GM12878 (cell line): ENCODE measurements around the gene CIAO1. TPM values are rescaled to one million over a fixed set of nuclear protein-coding genes. Genes with fewer than 3 reads are reported as not detected.

ENCODE experiments used
- ATAC-seq: fragments of 200-7000 bp; cut with Tn5 transposase; 3 replicates; pipeline ENCODE4 v1.9.1; 2020; ENCODE audit warnings: mild to moderate bottlenecking, moderate library complexity
- BruUV-seq: library from RNA; stranded (reverse); fragments of 400-500 nt; replicated peaks from 2 replicates; lab custom pipeline; 2021; lab: Mats Ljungman, UMichigan
- CTCF ChIA-PET: fragments of 300-600 bp; sonication (Branson Sonifier 250); formaldehyde crosslinking; extraction: SDS; loops from one replicate; lab custom pipeline; 2021; ENCODE audit warnings: inconsistent platforms; lab: Yijun Ruan, JAX
- POLR2A ChIA-PET: fragments of 350-600 bp; formaldehyde crosslinking; extraction: SDS; loops from one replicate; lab custom pipeline; 2021; ENCODE audit warnings: inconsistent platforms; lab: Charles Lee
- RAD21 ChIA-PET: fragments of 300-600 bp; sonication (Branson Sonifier 250); formaldehyde crosslinking; loops from one replicate; lab custom pipeline; 2023; ENCODE audit warnings: antibody characterized with exemption; ENCODE audit not compliant: unreplicated experiment; lab: Charles Lee
- SMC1A ChIA-PET: fragments of 300-600 bp; sonication (Branson Sonifier 250); formaldehyde crosslinking; loops from one replicate; lab custom pipeline; 2023; ENCODE audit not compliant: unreplicated experiment, uncharacterized antibody; lab: Charles Lee
- DNase-seq: peaks from one replicate; pipeline ENCODE4 v3.0.0-alpha.2; 2011; ENCODE audit warnings: low read depth, low spot score
- FAIRE-seq: peaks from 3 replicates; lab custom pipeline; 2011; peaks lifted over from hg19 to GRCh38; lab: Jason Lieb, UNC
- H2AFZ ChIP-seq: 2 replicates; pipeline ENCODE4 v1.6.0; 2011; ENCODE audit warnings: low read depth, low read length, control low read depth; ENCODE audit not compliant: control insufficient read depth
- H3K27ac ChIP-seq: 2 replicates; pipeline ENCODE4 v1.5.1; 2011; ENCODE audit warnings: control low read depth; ENCODE audit not compliant: control insufficient read depth, insufficient read depth
- H3K27me3 ChIP-seq, 2 experiments: replicated peaks in 1 of 2; 2 replicates each; pipeline versions ENCODE4 v1.6.0 to v1.6.1; 2011; ENCODE audit warnings: low read length in 1 of 2; ENCODE audit not compliant: control insufficient read depth in 2 of 2, insufficient read depth in 2 of 2
- H3K36me3 ChIP-seq, 2 experiments: 2 replicates each; pipeline ENCODE4 v1.5.1; 2011; ENCODE audit warnings: low read length in 1 of 2; ENCODE audit not compliant: control insufficient read depth in 2 of 2, insufficient read depth in 2 of 2
- H3K4me1 ChIP-seq: 2 replicates; pipeline ENCODE4 v1.6.1; 2011; ENCODE audit warnings: mild to moderate bottlenecking, low read length, moderate library complexity, mixed read lengths; ENCODE audit not compliant: control insufficient read depth, insufficient read depth
- H3K4me2 ChIP-seq: 2 replicates; pipeline ENCODE4 v1.6.0; 2011; ENCODE audit warnings: control low read depth; ENCODE audit not compliant: control insufficient read depth, insufficient read depth
- H3K4me3 ChIP-seq: fragments of 200-600 bp; sonication (generic); 2 replicates; pipeline ENCODE4 v1.5.1; 2016
- H3K79me2 ChIP-seq: 2 replicates; pipeline ENCODE4 v1.6.0; 2011; ENCODE audit warnings: low read length; ENCODE audit not compliant: control insufficient read depth, insufficient read depth
- H3K9ac ChIP-seq: 2 replicates; pipeline ENCODE4 v1.8.0; 2011; ENCODE audit warnings: low read length, control low read depth, mixed read lengths; ENCODE audit not compliant: control insufficient read depth, insufficient read depth
- H3K9me3 ChIP-seq: replicated peaks from 3 replicates; pipeline ENCODE4 v1.5.1; 2011; ENCODE audit warnings: mild to moderate bottlenecking, low read length; ENCODE audit not compliant: control insufficient read depth, insufficient read depth
- H4K20me1 ChIP-seq: 2 replicates; pipeline ENCODE4 v1.6.0; 2011; ENCODE audit not compliant: control insufficient read depth, insufficient read depth
- ATF7 ChIP-seq: fragments of 450-650 bp; IDR thresholded peaks from 2 replicates; pipeline ENCODE4 v1.6.1; 2016; ENCODE audit warnings: low read depth, mild to moderate bottlenecking
- CHD2 ChIP-seq: IDR thresholded peaks from 2 replicates; pipeline ENCODE4 v1.6.1; 2011; ENCODE audit warnings: low read depth, low read length, improper control_type of control experiment, borderline replicate concordance
- CTCF ChIP-seq, 3 experiments: IDR thresholded peaks in 2 of 3; conservative IDR thresholded peaks in 1 of 3; 2 replicates each; pipeline ENCODE4 v1.5.1; 2011; ENCODE audit warnings: low read depth in 3 of 3, low read length in 3 of 3, mild to moderate bottlenecking in 3 of 3, control low read depth in 2 of 3, moderate library complexity in 2 of 3, inconsistent platforms in 1 of 3, mixed read lengths in 1 of 3; ENCODE audit not compliant: control insufficient read depth in 2 of 3, insufficient read depth in 1 of 3; ENCODE audit errors: extremely low read depth in 1 of 3
- IKZF1 ChIP-seq: fragments of 450-650 bp; conservative IDR thresholded peaks from 2 replicates; pipeline ENCODE4 v1.6.1; 2017; ENCODE audit warnings: antibody characterized with exemption, mild to moderate bottlenecking
- NFXL1 ChIP-seq: fragments of 450-650 bp; IDR thresholded peaks from 2 replicates; pipeline ENCODE4 v1.6.1; 2017; ENCODE audit warnings: antibody characterized with exemption, mild to moderate bottlenecking, borderline replicate concordance
- NFYB ChIP-seq: IDR thresholded peaks from 2 replicates; pipeline ENCODE4 v1.6.1; 2011; ENCODE audit warnings: low read depth, mild to moderate bottlenecking, low read length, improper control_type of control experiment, moderate library complexity; ENCODE audit not compliant: insufficient read depth
- RAD21 ChIP-seq: IDR thresholded peaks from 2 replicates; pipeline ENCODE4 v1.6.1; 2011; ENCODE audit warnings: mild to moderate bottlenecking, low read depth, low read length, moderate library complexity; ENCODE audit not compliant: insufficient read depth
- RAD51 ChIP-seq: fragments of 450-650 bp; IDR thresholded peaks from 2 replicates; pipeline ENCODE4 v1.6.1; 2016; ENCODE audit warnings: moderate library complexity, mild to moderate bottlenecking, inconsistent platforms
- SMC3 ChIP-seq: IDR thresholded peaks from 2 replicates; pipeline ENCODE4 v1.6.1; 2011; ENCODE audit warnings: low read length, improper control_type of control experiment, borderline replicate concordance
- TBL1XR1 ChIP-seq: IDR thresholded peaks from 2 replicates; pipeline ENCODE4 v1.6.1; 2012; ENCODE audit warnings: low read depth, low read length, improper control_type of control experiment
- YY1 ChIP-seq: IDR thresholded peaks from 2 replicates; pipeline ENCODE4 v1.6.1; 2011; ENCODE audit warnings: low read depth, mild to moderate bottlenecking, low read length
- WGBS: methylation state at CpG from one replicate; pipeline ENCODE4 v1.1.6; 2016; ENCODE audit warnings: low lambda C conversion rate; ENCODE audit not compliant: insufficient replicate concordance, insufficient coverage; ENCODE audit errors: missing lambda C conversion rate; 5-methylcytosine and 5-hydroxymethylcytosine counted together
- in situ Hi-C: fragments of 300-500 bp; cut with MboI; formaldehyde crosslinking; loops from 9 replicates; pipeline ENCODE4 v1.14.3; 2018; ENCODE audit warnings: mixed read lengths
- intact Hi-C: fragments of 100-400 bp; cut with micrococcal nuclease; formaldehyde crosslinking; loops from one replicate; pipeline ENCODE4 v1.14.2; 2022; ENCODE audit not compliant: unreplicated experiment
- polyA plus RNA-seq, 11 experiments: library from polyadenylated mRNA; depleted of rRNA in 4 of 11; unstranded in 6 of 11; stranded (reverse) in 5 of 11; fragments of >200 nt; fragmentation: Nextera tagmentation in 4 of 11; fragmentation: Illumina TruSeq in 1 of 11; extraction: Ambion mirVana in 4 of 11; extraction: Trizol in 1 of 11; gene quantifications; 1 replicate in 1 of 11; 2 replicates in 10 of 11; pipeline versions ENCODE4 v1.2.1 to v1.2.3, GENCODE V29; 2011 to 2016; ENCODE audit warnings: inconsistent platforms in 2 of 11, missing spikeins in 2 of 11, low read depth in 1 of 11
- total RNA-seq, 4 experiments: library from RNA; depleted of rRNA in 3 of 4; stranded (reverse); fragments of >200 nt in 3 of 4; fragmentation: Illumina TruSeq in 1 of 4; extraction: Trizol in 1 of 4; gene quantifications; 2 replicates each; pipeline versions ENCODE4 v1.2.1 to v1.2.3, GENCODE V29; 2013 to 2021
- TF ChIP-seq, protein P1 (sequence below): fragments of 450-650 bp; IDR thresholded peaks from 2 replicates; pipeline ENCODE4 v1.6.1; 2017; ENCODE audit warnings: antibody characterized with exemption, mild to moderate bottlenecking, moderate library complexity

Gene CIAO1
- total and polyA plus RNA-seq, 10 of the 15 experiments (the other 5 are each of a cell fraction or from before 2014, with no cell fraction given) = 8.3 to 89.4 (median 63.4) TPM

GRCh38 chr2:96260387-96261260 lies 5.4 kb upstream of the CIAO1 start:
- ChIA-PET RAD21 (interaction anchor here (0.7 to 2.6 kb wide), 13 partner anchors 14 to 734 kb away, joined by 3 to 10 read pairs (median 4); partner anchors contain the start of genes NCAPH and STARD7), CTCF (interaction anchor here (0.8 to 7.5 kb wide), 21 partner anchors 11 to 268 kb away, joined by 3 to 90 read pairs (median 6); partner anchors contain the start of genes ANKRD36C, ASTL, NEURL3 and STARD7), SMC1A (interaction anchor here (0.7 to 5.5 kb wide), 16 partner anchors 10 to 268 kb away, joined by 3 to 48 read pairs (median 4); partner anchors contain the start of genes ASTL and STARD7), POLR2A (interaction anchor here (0.6 to 1.6 kb wide), 7 partner anchors 14 to 86 kb away, joined by 3 to 6 read pairs (median 4); partner anchors contain the start of gene STARD7)
- DNase-seq = no peak
- Histone ChIP-seq H3K4me1 (peaks cover 32% of the 10 kb centered on the region), H3K9me3 (no peaks in the 10 kb centered on the region), H3K9ac (peak overlapping the region; percentile 53; the same call in 1 of the 2 replicates), H3K27me3 (no peaks in the 10 kb centered on the region), H3K36me3 (peaks cover 2 to 16% of the 10 kb centered on the region in 2 experiments; a peak in 2 of 4 replicates), H3K27ac (peak overlapping the region; percentile 45), H3K4me3 (no peak overlapping the region), H3K4me2 (peak overlapping the region; percentile 64), H3K79me2 (peaks cover 52% of the 10 kb centered on the region), H2AFZ (no peak overlapping the region), H4K20me1 (no peaks in the 10 kb centered on the region)
- intact Hi-C loops (loop anchor here (5.0 kb wide), 1 partner anchor 33 kb away; no protein-coding TSS in a partner anchor), in situ Hi-C loops (loop anchor here (5.0 to 25.0 kb wide), 2 partner anchors 118 to 248 kb away; no protein-coding TSS in a partner anchor)
- TF ChIP-seq NFXL1 (no peak), NFYB (0 out of 2 replicates have a peak, but pooled peaks have one; percentile 13), CHD2 (0 out of 2 replicates have a peak, but pooled peaks have one; percentile 40), CTCF (IDR thresholded peaks at IDR 0.05 in 2 of 3, conservative IDR thresholded peaks at IDR 0.05 in 1 of 3; ENCODE audit: control insufficient read depth in 2 of 3, extremely low read depth in 1 of 3, insufficient read depth in 1 of 3, low read depth in 3 of 3, low read length in 3 of 3) (peak; percentile 60 to 74 (median 72)), SMC3 (peak; percentile 59; the same call in 1 of the 2 replicates), RAD21 (peak; percentile 39; the same call in 1 of the 2 replicates), RAD51 (peak; percentile 22; the same call in 1 of the 2 replicates), ATF7 (no peak), IKZF1 (0 out of 2 replicates have a peak, but pooled peaks have one; percentile 28), YY1 (0 out of 2 replicates have a peak, but pooled peaks have one; percentile 14), TBL1XR1 (no peak)
- TF ChIP-seq, protein P1, sequence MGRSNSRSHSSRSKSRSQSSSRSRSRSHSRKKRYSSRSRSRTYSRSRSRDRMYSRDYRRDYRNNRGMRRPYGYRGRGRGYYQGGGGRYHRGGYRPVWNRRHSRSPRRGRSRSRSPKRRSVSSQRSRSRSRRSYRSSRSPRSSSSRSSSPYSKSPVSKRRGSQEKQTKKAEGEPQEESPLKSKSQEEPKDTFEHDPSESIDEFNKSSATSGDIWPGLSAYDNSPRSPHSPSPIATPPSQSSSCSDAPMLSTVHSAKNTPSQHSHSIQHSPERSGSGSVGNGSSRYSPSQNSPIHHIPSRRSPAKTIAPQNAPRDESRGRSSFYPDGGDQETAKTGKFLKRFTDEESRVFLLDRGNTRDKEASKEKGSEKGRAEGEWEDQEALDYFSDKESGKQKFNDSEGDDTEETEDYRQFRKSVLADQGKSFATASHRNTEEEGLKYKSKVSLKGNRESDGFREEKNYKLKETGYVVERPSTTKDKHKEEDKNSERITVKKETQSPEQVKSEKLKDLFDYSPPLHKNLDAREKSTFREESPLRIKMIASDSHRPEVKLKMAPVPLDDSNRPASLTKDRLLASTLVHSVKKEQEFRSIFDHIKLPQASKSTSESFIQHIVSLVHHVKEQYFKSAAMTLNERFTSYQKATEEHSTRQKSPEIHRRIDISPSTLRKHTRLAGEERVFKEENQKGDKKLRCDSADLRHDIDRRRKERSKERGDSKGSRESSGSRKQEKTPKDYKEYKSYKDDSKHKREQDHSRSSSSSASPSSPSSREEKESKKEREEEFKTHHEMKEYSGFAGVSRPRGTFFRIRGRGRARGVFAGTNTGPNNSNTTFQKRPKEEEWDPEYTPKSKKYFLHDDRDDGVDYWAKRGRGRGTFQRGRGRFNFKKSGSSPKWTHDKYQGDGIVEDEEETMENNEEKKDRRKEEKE = no peak
- WGBS = 35% methylated on average over 10 of the region's 10 CpGs
- ATAC-seq = peak; percentile 78
- no TSS peak for BruUV-seq
- FAIRE-seq = peak; percentile 57
